ENCODE data around the gene TMEM62. TPM values are rescaled to one million over a fixed set of nuclear protein-coding genes. Genes with fewer than 3 reads are reported as not detected.

The TMEM62 gene
- polyA plus RNA-seq, 2 of the 4 experiments (the other 2 are of a cell fraction) = 6.9 to 7.8 TPM

- H3K4me3 ChIP-seq = no peak overlapping the region
- H3K9me3 ChIP-seq = no peaks in the 10 kb centered on the region
- no peak overlapping the region for H3K27ac ChIP-seq
- POLR2A ChIA-PET = no interaction called here
- DNase-seq (ENCODE audit: low read depth in 1 of 2, low spot score in 1 of 2) = no peak
- CTCF ChIA-PET = no interaction called here
- 0 out of 3 replicates have a peak, but pooled peaks cover 6% of the 10 kb centered on the region for H3K4me1 ChIP-seq
- no peak for FAIRE-seq
- TF ChIP-seq, protein P1, sequence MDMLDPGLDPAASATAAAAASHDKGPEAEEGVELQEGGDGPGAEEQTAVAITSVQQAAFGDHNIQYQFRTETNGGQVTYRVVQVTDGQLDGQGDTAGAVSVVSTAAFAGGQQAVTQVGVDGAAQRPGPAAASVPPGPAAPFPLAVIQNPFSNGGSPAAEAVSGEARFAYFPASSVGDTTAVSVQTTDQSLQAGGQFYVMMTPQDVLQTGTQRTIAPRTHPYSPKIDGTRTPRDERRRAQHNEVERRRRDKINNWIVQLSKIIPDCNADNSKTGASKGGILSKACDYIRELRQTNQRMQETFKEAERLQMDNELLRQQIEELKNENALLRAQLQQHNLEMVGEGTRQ (IDR thresholded peaks at IDR 0.05) = no peak
- TF ChIP-seq EP300 (IDR thresholded peaks at IDR 0.05) = no peak
- TF ChIP-seq, protein P2, sequence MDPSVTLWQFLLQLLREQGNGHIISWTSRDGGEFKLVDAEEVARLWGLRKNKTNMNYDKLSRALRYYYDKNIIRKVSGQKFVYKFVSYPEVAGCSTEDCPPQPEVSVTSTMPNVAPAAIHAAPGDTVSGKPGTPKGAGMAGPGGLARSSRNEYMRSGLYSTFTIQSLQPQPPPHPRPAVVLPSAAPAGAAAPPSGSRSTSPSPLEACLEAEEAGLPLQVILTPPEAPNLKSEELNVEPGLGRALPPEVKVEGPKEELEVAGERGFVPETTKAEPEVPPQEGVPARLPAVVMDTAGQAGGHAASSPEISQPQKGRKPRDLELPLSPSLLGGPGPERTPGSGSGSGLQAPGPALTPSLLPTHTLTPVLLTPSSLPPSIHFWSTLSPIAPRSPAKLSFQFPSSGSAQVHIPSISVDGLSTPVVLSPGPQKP (IDR thresholded peaks at IDR 0.05; ENCODE audit: low read depth, low read length) = no peak
- no peak for TF ChIP-seq HOXB13 (CRISPR knock-in tag; IDR thresholded peaks at IDR 0.05; ENCODE audit: low read depth)
- no peak for TF ChIP-seq FOSL2 (IDR thresholded peaks at IDR 0.05)
- no peak for TF ChIP-seq FOSL2 (CRISPR knock-in tag; IDR thresholded peaks at IDR 0.05)
- TF ChIP-seq CBX8 (IDR thresholded peaks at IDR 0.05) = no peak
- no peak for TF ChIP-seq NPAS2 (CRISPR knock-in tag; IDR thresholded peaks at IDR 0.05; ENCODE audit: borderline replicate concordance)
- no peak for TF ChIP-seq REST (IDR thresholded peaks at IDR 0.05)
- TF ChIP-seq HOXB5 (CRISPR knock-in tag; IDR thresholded peaks at IDR 0.05) = no peak
- TF ChIP-seq CEBPB (IDR thresholded peaks at IDR 0.05) = no peak
- TF ChIP-seq NFE2L2 (conservative IDR thresholded peaks at IDR 0.05; ENCODE audit: low read length) = no peak
- no peak for TF ChIP-seq SMC3 (IDR thresholded peaks at IDR 0.05)
- TF ChIP-seq TP53 (CRISPR knock-in tag; IDR thresholded peaks at IDR 0.05) = no peak
- TF ChIP-seq MAFK (IDR thresholded peaks at IDR 0.05; ENCODE audit: partially characterized antibody) = no peak
- no peak overlapping the region for H3K4me2 ChIP-seq
- no peak for ATAC-seq
- 89% methylated on average over 2 of the region's 2 CpGs for WGBS (ENCODE audit: missing lambda C conversion rate)
Measured at GRCh38 chr15:43151688-43152087, 18.3 kb downstream of the TMEM62 start.

GRCh38 chr15:43153269-43153668, 19.9 kb downstream of the TMEM62 start:
- Histone ChIP-seq H3K9me3 (no peaks in the 10 kb centered on the region), H3K4me2 (no peak overlapping the region), H3K27ac (no peak overlapping the region), H3K4me3 (no peak overlapping the region), H3K4me1 (0 out of 3 replicates have a peak, but pooled peaks cover 6% of the 10 kb centered on the region)
- TF ChIP-seq HOXA7 (CRISPR knock-in tag; IDR thresholded peaks at IDR 0.05) (no peak), CBX8 (IDR thresholded peaks at IDR 0.05) (no peak), RAD21 (conservative IDR thresholded peaks at IDR 0.05 in 1 of 2, IDR thresholded peaks at IDR 0.05 in 1 of 2) (no peak), PBX3 (IDR thresholded peaks at IDR 0.05) (no peak), KDM1A (IDR thresholded peaks at IDR 0.05; ENCODE audit: low read depth) (no peak), RARB (CRISPR knock-in tag; IDR thresholded peaks at IDR 0.05) (no peak), HOXB5 (CRISPR knock-in tag; IDR thresholded peaks at IDR 0.05) (no peak), RCOR1 (IDR thresholded peaks at IDR 0.05; ENCODE audit: low read depth, low read length) (no peak), EP300 (IDR thresholded peaks at IDR 0.05) (no peak), RNF2 (IDR thresholded peaks at IDR 0.05; ENCODE audit: borderline replicate concordance, low read depth) (no peak), ZFP36 (IDR thresholded peaks at IDR 0.05; ENCODE audit: borderline replicate concordance, partially characterized antibody) (no peak), MAFK (IDR thresholded peaks at IDR 0.05; ENCODE audit: partially characterized antibody) (no peak), CTCF (IDR thresholded peaks at IDR 0.05) (no peak), NFE2L2 (conservative IDR thresholded peaks at IDR 0.05; ENCODE audit: low read length) (no peak), TFCP2L1 (CRISPR knock-in tag; IDR thresholded peaks at IDR 0.05) (no peak)
- TF ChIP-seq, protein P3, sequence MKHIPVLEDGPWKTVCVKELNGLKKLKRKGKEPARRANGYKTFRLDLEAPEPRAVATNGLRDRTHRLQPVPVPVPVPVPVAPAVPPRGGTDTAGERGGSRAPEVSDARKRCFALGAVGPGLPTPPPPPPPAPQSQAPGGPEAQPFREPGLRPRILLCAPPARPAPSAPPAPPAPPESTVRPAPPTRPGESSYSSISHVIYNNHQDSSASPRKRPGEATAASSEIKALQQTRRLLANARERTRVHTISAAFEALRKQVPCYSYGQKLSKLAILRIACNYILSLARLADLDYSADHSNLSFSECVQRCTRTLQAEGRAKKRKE (CRISPR knock-in tag; IDR thresholded peaks at IDR 0.05; ENCODE audit: low read depth) = no peak
- TF ChIP-seq, protein P2 (IDR thresholded peaks at IDR 0.05; ENCODE audit: low read depth, low read length) = no peak
- ChIA-PET CTCF (no interaction called here), POLR2A (no interaction called here)
- DNase-seq (ENCODE audit: low read depth in 1 of 2, low spot score in 1 of 2) (no peak), ATAC-seq (no peak), FAIRE-seq (no peak)
